Peyer's patch (tissue), 4 donors: ENCODE results near the gene MOB1B.

Experiments used
- CTCF ChIP-seq, 6 experiments: fragments of 450-650 bp in 4 of 6; fragments of 200-600 bp in 2 of 6; sonication (generic) in 1 of 6; IDR thresholded peaks; one replicate each; pipeline ENCODE4 v1.5.1; 2017 to 2019; ENCODE audit warnings: antibody characterized with exemption in 6 of 6, mild to moderate bottlenecking in 3 of 6, moderate library complexity in 1 of 6
- POLR2A ChIP-seq, 2 donors: fragments of 450-650 bp; IDR thresholded peaks; one replicate each; pipeline ENCODE4 v1.5.1; 2017; ENCODE audit warnings: antibody characterized with exemption in 2 of 2, mild to moderate bottlenecking in 2 of 2, moderate library complexity in 2 of 2

DNA sequence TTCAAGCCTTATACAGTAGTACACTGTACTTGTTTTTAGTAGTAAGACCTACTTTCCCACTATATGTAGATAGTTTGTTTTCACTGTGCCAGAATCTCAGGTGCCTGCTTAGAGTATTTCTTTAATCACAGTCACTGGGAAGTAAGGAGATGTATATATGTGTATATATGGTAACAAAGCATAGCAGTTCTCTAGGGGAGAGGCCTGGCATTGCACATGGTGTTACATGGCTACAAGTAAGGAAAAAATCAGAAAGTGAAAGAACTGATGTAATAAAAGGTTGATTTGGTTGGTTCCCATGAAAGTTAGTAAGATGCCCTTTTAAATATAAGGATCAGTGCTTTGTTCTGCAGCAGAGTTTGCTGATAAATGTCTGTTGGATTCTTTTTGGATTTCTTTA, 81.9 kb downstream of the MOB1B start:
- no peak for TF ChIP-seq CTCF (IDR thresholded peaks at IDR 0.05)
- TF ChIP-seq POLR2A (IDR thresholded peaks at IDR 0.05) = no peak
